Vagina (tissue), 2 donors: Measurements from ENCODE around the gene SYNPO2L.

ENCODE experiments used
- CTCF ChIP-seq, 3 experiments: fragments of 450-650 bp in 2 of 3; fragments of 200-600 bp in 1 of 3; sonication (generic) in 1 of 3; IDR thresholded peaks; one replicate each; pipeline ENCODE4 v1.5.1; 2017 to 2019; ENCODE audit warnings: antibody characterized with exemption in 3 of 3, mild to moderate bottlenecking in 2 of 3, moderate library complexity in 2 of 3
- POLR2A ChIP-seq, 2 donors: fragments of 450-650 bp; IDR thresholded peaks; one replicate each; pipeline ENCODE4 v1.6.1; 2017; ENCODE audit warnings: antibody characterized with exemption in 2 of 2, mild to moderate bottlenecking in 2 of 2, moderate library complexity in 2 of 2
- POLR2AphosphoS5 ChIP-seq, 2 donors: sonication (generic); formaldehyde crosslinking; IDR thresholded peaks; one replicate each; pipeline ENCODE4 v1.9.0; 2017; ENCODE audit warnings: antibody characterized with exemption in 2 of 2, mild to moderate bottlenecking in 2 of 2, low read depth in 1 of 2; ENCODE audit not compliant: insufficient read depth in 1 of 2

GRCh38 chr10:73649876-73650536 lies 5.8 kb downstream of the SYNPO2L start:
- TF ChIP-seq CTCF (IDR thresholded peaks at IDR 0.05), result no peak
- TF ChIP-seq POLR2AphosphoS5 (IDR thresholded peaks at IDR 0.05; ENCODE audit: insufficient read depth in 1 of 2, low read depth in 1 of 2), result no peak
- no peak for TF ChIP-seq POLR2A (IDR thresholded peaks at IDR 0.05)
